Measurements from ENCODE around the gene GRIK4.

The GRIK4 gene

DNA sequence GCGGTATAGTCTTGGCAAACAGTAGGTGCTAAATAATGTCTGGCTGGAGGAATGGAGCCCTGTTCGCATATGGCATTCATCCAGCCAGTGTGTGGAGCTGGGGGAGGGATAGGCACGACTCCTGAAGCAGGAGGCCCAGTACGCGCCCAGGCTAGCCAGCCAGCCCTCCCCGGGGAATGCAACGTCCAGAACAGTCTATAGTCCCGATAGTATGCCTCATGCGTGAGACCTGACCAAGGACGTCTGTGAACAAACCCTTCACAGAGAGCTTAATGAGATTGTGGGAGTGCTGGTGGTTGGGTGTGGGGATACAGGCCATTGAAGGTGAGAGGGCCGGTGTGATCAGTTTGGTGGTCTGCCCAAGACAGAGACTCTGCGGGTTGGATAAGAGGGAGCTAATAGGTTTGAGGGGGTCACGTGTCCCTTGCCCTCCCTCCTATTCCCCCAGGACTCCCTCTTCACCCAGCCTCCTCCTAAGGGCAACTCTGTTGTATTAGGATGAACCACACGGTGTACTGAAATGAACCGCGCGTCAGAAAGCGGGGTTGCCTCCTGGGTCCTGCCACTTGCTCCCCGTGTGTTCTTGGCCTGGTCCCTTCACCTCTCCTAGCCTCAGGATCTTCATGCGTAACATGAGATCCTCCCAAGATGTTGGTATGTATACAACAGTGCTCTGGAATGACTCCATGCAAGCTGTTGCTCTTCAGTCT, 987 bp upstream of the GRIK4 start:
- H3K27ac ChIP-seq (ENCODE audit: low read depth, low read length, severe bottlenecking), result no peak overlapping the region
- H3K4me1 ChIP-seq (ENCODE audit: control insufficient read depth, insufficient read depth, low read length, poor library complexity, severe bottlenecking), result no peaks in the 10 kb centered on the region
- WGBS, 2 experiments (ENCODE audit: insufficient coverage in 2 of 2), result 82 to 89% methylated on average over 18 of the region's 20 CpGs
- no peaks in the 10 kb centered on the region for H3K36me3 ChIP-seq (ENCODE audit: control insufficient read depth, insufficient read depth, low read length)
- H3K9me3 ChIP-seq (ENCODE audit: control insufficient read depth, low read length), result no peaks in the 10 kb centered on the region
- no peak overlapping the region for H3K4me3 ChIP-seq (ENCODE audit: extremely low read depth, insufficient read depth, low read length, poor library complexity, severe bottlenecking)

DNA sequence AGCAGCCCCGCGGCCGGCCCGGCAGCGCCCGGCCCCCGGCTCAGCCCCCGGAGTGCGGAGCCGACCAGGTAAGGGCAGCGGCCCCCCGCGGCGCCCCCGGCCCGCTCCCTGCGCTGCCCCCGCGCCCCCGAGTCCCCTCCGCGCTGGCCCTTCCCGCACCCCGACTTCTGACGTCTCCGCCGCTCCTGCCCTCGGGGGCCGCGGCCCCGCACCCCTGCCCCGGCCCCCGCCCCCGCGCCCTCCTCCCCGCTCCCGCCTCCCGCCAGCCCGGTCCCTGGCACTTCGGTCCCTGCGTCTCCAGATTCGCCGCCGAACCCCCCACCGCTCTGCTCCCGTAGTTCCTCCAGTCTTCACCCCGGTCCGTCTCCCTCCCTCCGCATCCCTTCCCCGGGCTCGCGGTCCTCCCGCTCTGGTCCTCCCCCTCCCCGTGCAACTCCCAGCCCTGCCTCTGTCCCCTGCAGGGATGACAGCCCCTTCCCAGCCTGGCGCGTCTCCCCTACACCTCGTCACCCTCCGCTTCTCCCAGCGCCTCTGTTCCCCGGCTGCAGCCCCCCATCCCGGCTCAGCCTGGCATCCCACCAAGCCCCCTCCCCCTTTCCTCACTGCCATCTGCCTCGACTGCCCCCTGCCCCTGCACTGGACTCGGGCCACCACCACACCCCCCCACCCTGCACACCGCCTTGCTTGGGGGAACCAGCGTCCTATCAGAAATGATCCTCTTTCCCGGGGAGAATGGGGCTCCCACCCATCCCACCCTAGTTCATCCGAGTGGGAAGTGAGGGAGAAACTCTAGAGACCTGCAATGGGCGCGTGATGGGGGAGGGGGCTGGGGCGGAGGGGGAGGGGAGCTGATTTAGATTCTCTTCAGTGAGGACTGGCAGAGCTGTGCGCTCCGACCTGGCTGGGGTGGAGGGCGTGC, 531 bp downstream of the GRIK4 start:
- H3K4me3 ChIP-seq (ENCODE audit: extremely low read depth, insufficient read depth, low read length, poor library complexity, severe bottlenecking), result peak overlapping the region; percentile 19
- peaks cover 4% of the 10 kb centered on the region for H3K4me1 ChIP-seq (ENCODE audit: control insufficient read depth, insufficient read depth, low read length, poor library complexity, severe bottlenecking)
- H3K27ac ChIP-seq (ENCODE audit: low read depth, low read length, severe bottlenecking), result no peak overlapping the region
- WGBS, 2 experiments (ENCODE audit: insufficient coverage in 2 of 2), result 4 to 13% methylated on average over 22 to 37 of the region's 73 CpGs
- no peaks in the 10 kb centered on the region for H3K9me3 ChIP-seq (ENCODE audit: control insufficient read depth, low read length)
- no peaks in the 10 kb centered on the region for H3K36me3 ChIP-seq (ENCODE audit: control insufficient read depth, insufficient read depth, low read length)

DNA sequence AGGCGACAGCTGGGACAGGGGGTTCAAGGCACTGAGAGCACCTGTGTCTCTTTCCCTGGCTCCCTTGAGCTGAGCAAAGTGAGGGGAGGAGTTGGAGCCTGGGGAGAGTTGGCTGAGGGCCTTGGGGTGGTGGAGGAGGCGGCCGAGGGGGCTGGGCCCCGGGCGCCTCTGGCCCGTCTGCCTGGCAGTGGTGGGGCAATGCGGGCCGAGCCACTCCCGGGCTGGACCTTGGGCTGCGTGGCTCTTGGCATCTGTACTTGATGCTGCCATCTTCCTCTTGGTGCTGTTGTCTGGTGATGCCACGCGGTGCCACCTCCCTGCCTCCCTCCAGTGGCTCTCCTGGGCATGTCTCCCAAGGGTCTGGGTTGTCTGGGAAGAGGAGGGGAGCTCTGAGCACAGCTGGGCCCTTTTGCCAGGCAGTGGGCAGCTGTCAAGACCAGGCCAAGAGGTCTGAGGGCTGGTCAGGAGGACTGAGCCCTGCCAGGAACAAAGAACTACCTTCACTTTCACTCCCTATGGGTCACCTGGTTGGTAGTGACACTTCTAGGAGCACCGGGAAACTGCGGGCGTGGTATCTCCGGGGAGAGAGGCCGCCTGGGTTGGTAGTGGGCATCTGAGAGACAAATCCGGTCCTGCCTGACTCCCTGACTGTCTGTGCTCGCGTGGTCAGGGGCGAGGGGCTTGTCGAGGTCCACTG, 1.3 kb downstream of the GRIK4 start:
- Histone ChIP-seq H3K36me3 (ENCODE audit: control insufficient read depth, insufficient read depth, low read length) (no peaks in the 10 kb centered on the region), H3K4me3 (ENCODE audit: extremely low read depth, insufficient read depth, low read length, poor library complexity, severe bottlenecking) (no peak overlapping the region)
- WGBS, 2 experiments (ENCODE audit: insufficient coverage in 2 of 2), result 87 to 88% methylated on average over 19 of the region's 22 CpGs

DNA sequence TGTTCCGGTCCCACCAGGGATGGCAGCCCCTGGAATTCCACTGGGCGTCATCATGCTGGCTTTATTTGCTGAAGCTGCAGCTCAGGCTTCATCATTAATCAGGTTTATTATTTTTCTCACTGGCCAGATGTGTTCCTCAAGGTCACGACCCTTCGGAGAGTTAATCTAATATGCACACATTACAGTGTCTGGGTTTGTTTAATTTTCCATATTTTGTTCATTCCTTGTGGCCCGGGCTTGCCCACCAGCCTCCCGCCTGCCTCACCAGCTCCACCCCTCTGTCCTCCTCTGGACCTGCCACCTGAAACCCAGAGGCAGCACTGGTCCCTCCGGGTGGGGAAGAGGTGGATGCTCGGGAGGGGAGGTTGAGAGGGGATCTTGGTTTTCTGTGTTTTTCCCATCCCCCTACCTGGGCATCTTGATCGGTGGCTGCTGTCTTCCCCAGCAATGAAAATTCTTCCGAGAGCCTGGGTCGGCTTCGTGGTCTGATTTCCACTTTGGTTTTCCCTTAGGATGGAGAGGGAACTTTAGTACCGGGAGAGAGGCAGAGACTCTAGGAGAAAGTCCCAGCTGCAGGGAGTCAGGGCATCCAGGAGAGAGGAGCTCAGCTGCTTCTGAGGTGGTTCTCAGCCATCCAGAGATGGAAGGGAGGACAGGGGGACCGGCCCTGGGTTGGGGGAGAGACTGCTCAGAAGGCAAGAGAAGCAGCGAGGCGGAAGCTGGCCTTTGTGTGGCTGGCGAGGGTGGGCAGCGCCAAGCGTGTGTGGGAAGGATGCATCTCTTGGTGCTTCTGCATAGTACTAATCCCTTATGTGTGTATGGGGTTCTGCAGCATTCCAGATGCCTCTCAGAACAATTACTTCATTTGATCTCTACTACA, 2.1 kb downstream of the GRIK4 start:
- Histone ChIP-seq H3K36me3 (ENCODE audit: control insufficient read depth, insufficient read depth, low read length) (no peaks in the 10 kb centered on the region), H3K4me3 (ENCODE audit: extremely low read depth, insufficient read depth, low read length, poor library complexity, severe bottlenecking) (no peak overlapping the region), H3K4me1 (ENCODE audit: control insufficient read depth, insufficient read depth, low read length, poor library complexity, severe bottlenecking) (peaks cover 16% of the 10 kb centered on the region), H3K9me3 (ENCODE audit: control insufficient read depth, low read length) (no peaks in the 10 kb centered on the region), H3K27ac (ENCODE audit: low read depth, low read length, severe bottlenecking) (no peak overlapping the region)
- 81 to 88% methylated on average over 7 to 8 of the region's 19 CpGs for WGBS, 2 experiments (ENCODE audit: insufficient coverage in 2 of 2)

More for the DNA sequence above, 1.3 kb downstream of the GRIK4 start:
- Histone ChIP-seq H3K9me3 (ENCODE audit: control insufficient read depth, low read length) (no peaks in the 10 kb centered on the region), H3K4me1 (ENCODE audit: control insufficient read depth, insufficient read depth, low read length, poor library complexity, severe bottlenecking) (peaks cover 12% of the 10 kb centered on the region), H3K27ac (ENCODE audit: low read depth, low read length, severe bottlenecking) (no peak overlapping the region)

DNA sequence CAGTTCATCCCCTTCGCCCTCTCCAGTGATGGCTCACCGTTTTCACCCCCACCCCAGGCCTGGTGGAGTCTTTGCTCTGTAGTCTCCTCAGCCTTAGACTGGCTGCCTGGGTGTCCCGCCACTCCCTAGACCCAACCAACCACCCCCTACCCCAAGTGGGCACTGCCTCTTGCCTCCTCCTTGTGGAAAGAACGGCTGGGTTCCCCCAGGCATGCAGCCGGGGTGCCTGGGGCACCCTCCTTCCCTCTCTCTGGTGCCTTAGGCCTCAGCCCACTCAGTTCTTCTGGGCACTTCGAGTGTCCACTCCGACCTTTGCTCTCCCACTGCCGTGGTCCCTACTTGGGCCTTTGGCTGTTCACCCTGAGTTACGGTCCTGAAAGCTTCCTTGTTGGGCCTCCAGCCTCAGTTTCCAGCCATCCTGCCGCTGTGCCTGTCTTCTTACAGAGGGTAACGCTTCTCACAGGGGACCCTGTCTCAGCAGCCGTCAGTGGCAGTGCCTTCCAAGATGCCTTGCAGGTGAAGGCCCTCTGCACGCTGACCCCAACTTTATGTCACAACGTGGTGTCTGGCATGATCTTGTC, 3.1 kb downstream of the GRIK4 start:
- no peak overlapping the region for H3K27ac ChIP-seq (ENCODE audit: low read depth, low read length, severe bottlenecking)
- H3K9me3 ChIP-seq (ENCODE audit: control insufficient read depth, low read length), result no peaks in the 10 kb centered on the region
- WGBS, 2 experiments (ENCODE audit: insufficient coverage in 2 of 2), result 92 to 95% methylated on average over 13 to 14 of the region's 14 CpGs
- H3K4me3 ChIP-seq (ENCODE audit: extremely low read depth, insufficient read depth, low read length, poor library complexity, severe bottlenecking), result no peak overlapping the region
- no peaks in the 10 kb centered on the region for H3K36me3 ChIP-seq (ENCODE audit: control insufficient read depth, insufficient read depth, low read length)
- H3K4me1 ChIP-seq (ENCODE audit: control insufficient read depth, insufficient read depth, low read length, poor library complexity, severe bottlenecking), result peaks cover 16% of the 10 kb centered on the region

DNA sequence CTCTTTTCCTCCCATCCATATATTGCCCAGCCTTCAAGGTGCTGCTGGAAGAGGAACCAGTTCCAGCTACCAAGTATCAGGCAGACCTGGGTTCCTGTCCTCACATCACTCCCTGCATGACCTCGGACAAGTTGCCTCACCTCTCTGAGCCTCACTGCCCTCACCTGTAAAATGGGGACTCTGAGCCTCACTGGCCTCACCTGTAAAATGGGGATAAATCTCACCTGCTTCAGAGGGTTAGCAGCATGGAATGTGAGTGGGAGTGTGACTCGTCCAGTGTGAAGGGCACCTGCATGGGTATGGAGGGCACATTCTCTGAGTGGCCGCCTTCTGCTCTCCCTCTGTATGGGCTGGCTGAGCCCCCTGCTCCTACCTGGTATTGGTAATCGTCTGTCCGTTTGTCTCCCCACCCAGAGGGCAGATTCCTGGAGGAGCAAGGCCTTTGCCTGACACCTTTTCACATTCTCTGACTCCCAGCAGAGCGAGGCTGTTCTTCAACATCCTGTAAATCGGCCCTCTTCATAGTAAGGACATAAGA, 3.7 kb downstream of the GRIK4 start:
- 84 to 92% methylated on average over 4 of the region's 7 CpGs for WGBS, 2 experiments (ENCODE audit: insufficient coverage in 2 of 2)
- peaks cover 16% of the 10 kb centered on the region for H3K4me1 ChIP-seq (ENCODE audit: control insufficient read depth, insufficient read depth, low read length, poor library complexity, severe bottlenecking)
- H3K36me3 ChIP-seq (ENCODE audit: control insufficient read depth, insufficient read depth, low read length), result no peaks in the 10 kb centered on the region
- H3K27ac ChIP-seq (ENCODE audit: low read depth, low read length, severe bottlenecking), result no peak overlapping the region
- no peak overlapping the region for H3K4me3 ChIP-seq (ENCODE audit: extremely low read depth, insufficient read depth, low read length, poor library complexity, severe bottlenecking)
- no peaks in the 10 kb centered on the region for H3K9me3 ChIP-seq (ENCODE audit: control insufficient read depth, low read length)

DNA sequence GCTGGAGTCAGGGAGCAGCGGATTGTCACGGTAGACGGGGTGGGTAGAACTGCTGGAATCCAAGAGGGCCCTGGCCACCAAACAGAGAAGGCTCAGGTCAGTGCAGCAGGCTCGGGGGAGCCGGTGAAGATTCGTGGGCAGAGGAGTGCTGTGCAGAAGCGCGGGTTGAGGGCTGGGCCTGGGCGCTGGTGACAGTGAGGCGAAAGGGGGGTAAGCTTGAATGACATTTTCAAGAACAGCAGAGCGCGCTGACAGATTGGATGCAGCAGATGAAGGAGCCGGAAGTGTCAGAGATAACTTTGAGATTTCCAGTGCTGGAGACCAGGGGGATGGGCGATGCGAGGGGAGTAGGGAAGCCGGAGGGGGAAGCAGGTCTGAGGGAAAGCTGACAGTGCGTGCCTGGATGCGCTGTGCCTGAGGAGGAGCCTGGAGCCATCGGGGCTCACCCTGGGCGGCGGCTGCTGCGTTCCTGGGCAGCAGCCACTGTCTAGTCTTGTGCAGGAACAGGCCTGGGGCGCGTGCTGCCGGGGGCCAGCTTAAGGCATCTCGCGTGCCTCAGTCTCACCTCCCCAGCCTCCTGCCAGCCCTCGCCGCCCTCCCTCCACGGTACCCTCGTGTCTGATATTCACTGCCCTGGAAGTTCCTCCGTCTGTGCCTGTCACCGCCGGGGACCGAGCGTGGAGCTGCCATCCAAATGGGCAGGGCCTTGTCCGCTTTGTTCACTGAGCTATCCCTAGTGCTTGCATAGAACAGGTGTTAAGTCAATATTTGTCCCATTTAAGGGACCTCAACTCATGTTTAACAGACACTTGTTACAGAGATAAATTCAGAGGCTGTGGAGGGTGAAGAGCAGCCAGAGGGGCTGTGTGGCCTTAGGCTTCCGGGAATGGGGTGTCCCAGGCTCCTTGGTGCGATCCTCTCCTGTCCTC, 5.2 kb downstream of the GRIK4 start:
- Histone ChIP-seq H3K4me3 (ENCODE audit: extremely low read depth, insufficient read depth, low read length, poor library complexity, severe bottlenecking) (no peak overlapping the region), H3K27ac (ENCODE audit: low read depth, low read length, severe bottlenecking) (peak overlapping the region; percentile 41), H3K9me3 (ENCODE audit: control insufficient read depth, low read length) (no peaks in the 10 kb centered on the region), H3K4me1 (ENCODE audit: control insufficient read depth, insufficient read depth, low read length, poor library complexity, severe bottlenecking) (peaks cover 16% of the 10 kb centered on the region), H3K36me3 (ENCODE audit: control insufficient read depth, insufficient read depth, low read length) (no peaks in the 10 kb centered on the region)
- WGBS, 2 experiments (ENCODE audit: insufficient coverage in 2 of 2), result 51 to 54% methylated on average over 36 to 38 of the region's 39 CpGs

DNA sequence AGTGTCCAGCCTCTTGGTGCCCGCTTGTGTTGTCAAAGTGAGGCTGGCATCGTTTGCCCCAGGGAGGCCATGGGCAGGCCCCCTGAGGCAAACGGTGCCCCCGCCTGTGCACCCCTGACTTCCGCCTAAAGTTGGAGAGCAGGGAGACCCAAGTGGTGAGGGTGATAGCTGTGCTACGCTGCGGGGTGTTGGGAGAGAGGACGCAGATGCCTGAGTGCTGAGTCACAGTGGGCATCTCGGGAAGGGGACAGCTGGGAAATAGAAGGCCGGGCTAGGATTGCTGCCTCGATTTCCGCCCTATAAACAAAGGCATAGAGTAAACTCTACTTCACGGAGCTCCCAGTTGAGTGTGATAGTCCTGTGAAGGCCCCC, 5.8 kb downstream of the GRIK4 start:
- Histone ChIP-seq H3K4me1 (ENCODE audit: control insufficient read depth, insufficient read depth, low read length, poor library complexity, severe bottlenecking) (peaks cover 16% of the 10 kb centered on the region), H3K27ac (ENCODE audit: low read depth, low read length, severe bottlenecking) (peak overlapping the region; percentile 79), H3K9me3 (ENCODE audit: control insufficient read depth, low read length) (no peaks in the 10 kb centered on the region), H3K36me3 (ENCODE audit: control insufficient read depth, insufficient read depth, low read length) (no peaks in the 10 kb centered on the region), H3K4me3 (ENCODE audit: extremely low read depth, insufficient read depth, low read length, poor library complexity, severe bottlenecking) (no peak overlapping the region)
- 54 to 67% methylated on average over 10 to 11 of the region's 13 CpGs for WGBS, 2 experiments (ENCODE audit: insufficient coverage in 2 of 2)

DNA sequence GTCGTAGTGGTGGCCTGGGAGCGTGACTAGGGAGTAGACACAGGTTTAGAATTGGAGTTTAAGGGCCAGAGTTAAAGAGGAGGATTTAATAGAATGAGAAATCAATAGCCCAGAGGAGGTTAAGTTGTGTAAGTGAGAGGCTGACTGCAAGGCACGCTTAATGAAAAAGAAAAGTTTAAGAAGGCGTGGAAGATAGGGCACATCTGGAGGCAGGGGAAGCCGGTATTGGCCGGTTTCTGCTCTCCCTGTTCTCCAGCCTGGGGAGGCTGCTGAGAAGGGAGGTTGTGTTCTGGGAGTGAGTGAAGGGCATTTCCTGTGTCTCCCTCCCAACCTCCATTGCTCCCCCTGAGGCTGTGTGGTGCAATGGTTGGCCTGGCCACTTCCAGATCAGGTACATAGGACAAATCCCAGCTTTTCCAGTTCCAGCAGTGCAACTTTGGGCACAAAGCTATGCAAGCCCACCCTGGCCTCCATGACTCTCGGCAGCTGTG, 6.3 kb downstream of the GRIK4 start:
- H3K36me3 ChIP-seq (ENCODE audit: control insufficient read depth, insufficient read depth, low read length), result no peaks in the 10 kb centered on the region
- 67 to 73% methylated on average over 6 to 7 of the region's 7 CpGs for WGBS, 2 experiments (ENCODE audit: insufficient coverage in 2 of 2)
- peak overlapping the region; percentile 79 for H3K27ac ChIP-seq (ENCODE audit: low read depth, low read length, severe bottlenecking)
- no peaks in the 10 kb centered on the region for H3K9me3 ChIP-seq (ENCODE audit: control insufficient read depth, low read length)
- H3K4me3 ChIP-seq (ENCODE audit: extremely low read depth, insufficient read depth, low read length, poor library complexity, severe bottlenecking), result no peak overlapping the region
- peaks cover 16% of the 10 kb centered on the region for H3K4me1 ChIP-seq (ENCODE audit: control insufficient read depth, insufficient read depth, low read length, poor library complexity, severe bottlenecking)

Data from mesodermal cell (in vitro differentiated cells).